Fibroblast of skin of left biceps (primary cell): ENCODE results near the gene HOXA5.

ENCODE experiments used
- DNase-seq, 2 experiments: peaks; one replicate each; pipeline ENCODE4 v3.0.0-alpha.2; 2013; ENCODE audit warnings: low read depth in 2 of 2

HOXA5 gene

GRCh38 chr7:27182861-27183681 lies 39.6 kb upstream of the HOXA5 start:
- DNase-seq, result no peak

GRCh38 chr7:27182285-27182841 lies 38.9 kb upstream of the HOXA5 start:
- no peak for DNase-seq

- no peak for DNase-seq
These were observed 38.4 kb upstream of the HOXA5 start for GRCh38 chr7:27181795-27182275.

GRCh38 chr7:27180431-27181420 lies 37.2 kb upstream of the HOXA5 start:
- no peak for DNase-seq

GRCh38 chr7:27179503-27180430 lies 36.3 kb upstream of the HOXA5 start:
- peak in 1 of 2 experiments; percentile 64 for DNase-seq

- no peak for DNase-seq
These were observed 35.5 kb upstream of the HOXA5 start for GRCh38 chr7:27179030-27179429.

GRCh38 chr7:27178366-27178765 lies 34.9 kb upstream of the HOXA5 start:
- no peak for DNase-seq

GRCh38 chr7:27177795-27178320 lies 34.4 kb upstream of the HOXA5 start:
- no peak for DNase-seq

GRCh38 chr7:27176962-27177794 lies 33.7 kb upstream of the HOXA5 start:
- DNase-seq, result no peak

GRCh38 chr7:27176524-27176845 lies 33.0 kb upstream of the HOXA5 start:
- DNase-seq, result no peak

- no peak for DNase-seq
These were observed 32.4 kb upstream of the HOXA5 start for GRCh38 chr7:27175626-27176523.

- no peak for DNase-seq
These were observed 31.6 kb upstream of the HOXA5 start for GRCh38 chr7:27174874-27175625.

- peak in 1 of 2 experiments; percentile 62 for DNase-seq
These were observed 30.7 kb upstream of the HOXA5 start, which contains the start of gene HOXA10 for GRCh38 chr7:27173956-27174873. TSS of gene HOXA10 (minus strand) at chr7:27174320. CDS start at chr7:27174306, 14 bp downstream.

- no peak for DNase-seq
These were observed 30.1 kb upstream of the HOXA5 start for GRCh38 chr7:27173511-27173955.

GRCh38 chr7:27172823-27173510 lies 29.5 kb upstream of the HOXA5 start:
- peak in 1 of 2 experiments; percentile 53 for DNase-seq

- DNase-seq, result no peak
These were observed 28.9 kb upstream of the HOXA5 start for GRCh38 chr7:27172315-27172774.
